HL-60/S4 (cell line): ENCODE measurements around the gene MRTFA.

Experiments
- in situ Hi-C: fragments of 300-500 bp; cut with MboI; formaldehyde crosslinking; loops from 2 replicates; pipeline ENCODE4 v1.14.3; 2022; ENCODE audit warnings: low sequenced_read_pairs

MRTFA gene

DNA sequence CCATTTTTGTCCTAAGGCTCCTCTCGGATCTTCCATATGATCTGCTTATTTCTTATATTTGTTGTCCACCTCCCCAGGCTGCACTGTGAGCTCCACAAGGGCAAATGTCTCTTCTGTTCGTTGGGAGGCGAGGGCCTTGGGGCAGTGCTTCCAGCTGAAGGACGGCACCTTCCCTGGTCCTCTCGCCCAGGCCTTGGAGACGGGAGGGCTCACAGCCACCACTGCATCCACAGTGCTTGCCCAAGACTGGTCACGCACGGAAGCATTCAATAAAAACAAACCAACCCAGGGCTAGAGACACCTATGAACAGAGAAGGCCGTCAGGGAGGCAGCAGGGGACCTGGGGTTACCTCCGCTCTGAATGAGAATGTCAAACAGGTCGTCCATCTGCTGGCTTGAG lies 219.9 kb downstream of the MRTFA start:
- in situ Hi-C loops = no loop called here

DNA sequence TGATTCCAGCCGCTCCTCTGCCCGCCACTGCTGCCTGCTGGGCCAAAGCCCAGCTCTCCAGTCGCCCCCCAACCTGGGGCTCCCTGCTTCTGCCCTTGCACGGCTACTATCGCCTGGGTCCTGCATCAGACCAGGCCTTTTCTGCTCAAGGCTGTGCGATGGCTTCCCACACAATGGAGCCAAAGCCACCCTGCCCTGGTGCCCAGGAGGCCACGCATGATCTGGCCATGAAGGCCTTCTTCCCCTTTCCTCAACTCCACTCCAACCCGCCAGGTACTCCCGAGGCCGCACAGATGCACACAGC lies 220.3 kb downstream of the MRTFA start:
- in situ Hi-C loops = no loop called here

GRCh38 chr22:40415531-40416266 lies 220.8 kb downstream of the MRTFA start:
- in situ Hi-C loops = no loop called here

DNA sequence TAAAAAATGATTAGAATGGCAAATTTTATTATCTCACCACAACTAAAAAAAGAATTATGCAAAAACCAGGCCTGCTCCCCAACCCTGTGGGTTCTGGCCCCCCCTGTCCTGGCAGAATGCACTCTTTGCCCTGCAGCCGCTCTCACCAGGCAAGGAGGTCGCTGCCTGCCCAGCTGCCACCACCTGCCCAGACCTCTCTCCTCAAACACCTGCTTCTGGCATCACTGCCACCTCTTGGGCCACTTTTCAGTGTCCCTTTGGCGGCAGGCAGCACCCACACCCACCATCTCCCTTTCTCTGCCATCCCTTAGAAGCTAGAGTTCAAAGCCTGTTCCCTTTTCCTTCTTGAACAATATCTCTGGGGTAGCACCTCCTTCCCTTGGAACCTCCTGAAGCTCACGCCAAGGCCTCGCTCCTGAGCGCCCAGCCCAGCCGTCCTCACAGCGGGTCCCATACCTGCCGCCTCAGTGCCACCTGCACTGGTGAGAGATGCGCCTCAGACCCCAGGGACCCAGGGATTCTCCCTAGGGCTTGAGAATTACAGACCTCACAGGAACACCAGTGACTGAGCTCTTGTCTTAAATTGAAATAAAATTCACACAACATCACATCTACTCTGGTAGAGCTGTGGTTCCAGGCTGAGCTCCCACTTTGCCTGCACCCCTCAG lies 221.5 kb downstream of the MRTFA start:
- in situ Hi-C loops = no loop called here

- in situ Hi-C loops = no loop called here
Measured at GRCh38 chr22:40414311-40414710, 222.2 kb downstream of the MRTFA start.

GRCh38 chr22:40413873-40414272 lies 222.6 kb downstream of the MRTFA start:
- in situ Hi-C loops = no loop called here

GRCh38 chr22:40412441-40412840 lies 224.1 kb downstream of the MRTFA start:
- in situ Hi-C loops = no loop called here

GRCh38 chr22:40411506-40411861 lies 225.0 kb downstream of the MRTFA start:
- in situ Hi-C loops = no loop called here

DNA sequence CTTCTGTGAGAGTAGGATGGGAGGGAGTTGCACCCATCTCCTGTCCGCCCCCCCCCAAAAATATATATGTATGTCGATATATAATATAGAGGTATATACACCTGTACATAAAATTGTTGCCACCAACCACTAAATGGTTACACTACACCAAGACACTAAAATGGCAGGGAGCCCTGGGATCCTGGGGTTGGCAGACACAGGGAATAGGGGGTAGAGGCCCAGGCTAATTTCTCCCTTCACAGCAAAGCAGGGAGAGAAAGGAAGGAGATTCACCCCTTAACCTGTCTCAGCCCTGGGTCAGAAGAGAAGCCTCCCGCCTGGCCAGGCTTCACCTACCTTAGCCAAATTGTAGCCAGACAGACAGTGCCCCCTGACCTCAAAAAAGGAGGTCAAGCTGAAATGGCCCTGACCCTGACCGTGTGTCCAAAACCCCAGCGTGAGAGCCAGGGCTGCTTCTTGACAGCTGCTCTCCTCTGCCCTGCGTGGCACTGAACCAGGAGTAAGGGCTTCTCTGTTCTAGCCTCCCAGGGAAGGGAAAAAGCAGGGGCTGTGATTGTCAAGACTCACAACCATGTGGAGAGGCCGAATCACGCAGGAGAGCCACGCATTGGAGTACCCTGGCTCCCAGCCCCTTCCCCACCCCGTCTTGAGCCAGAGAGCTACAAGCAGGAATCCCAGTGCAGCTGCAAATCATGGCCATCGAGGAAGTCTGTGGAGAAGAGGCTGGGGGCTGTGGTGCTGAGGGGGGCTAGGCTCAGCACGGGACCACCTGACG lies 225.6 kb downstream of the MRTFA start:
- in situ Hi-C loops = no loop called here

DNA sequence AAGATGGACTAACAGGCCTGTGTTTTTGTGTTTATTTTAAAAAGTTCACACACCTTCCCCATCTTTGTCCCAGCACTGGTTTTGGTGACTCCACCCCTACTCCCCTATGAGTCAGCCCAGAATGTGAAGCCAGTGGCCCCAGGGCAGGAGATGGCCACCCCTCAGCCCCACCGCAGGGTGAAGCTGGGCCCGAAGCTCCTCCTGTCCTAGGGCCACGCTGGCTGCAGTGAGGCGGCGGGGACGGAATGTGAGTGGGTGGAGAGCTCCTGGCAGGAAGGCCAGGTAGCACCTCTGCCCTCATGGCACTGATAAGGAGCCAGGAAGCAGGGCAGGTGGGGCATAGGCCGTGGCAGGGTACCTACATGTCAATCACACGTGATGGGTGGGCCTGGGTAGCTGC lies 226.2 kb downstream of the MRTFA start:
- in situ Hi-C loops = no loop called here

DNA sequence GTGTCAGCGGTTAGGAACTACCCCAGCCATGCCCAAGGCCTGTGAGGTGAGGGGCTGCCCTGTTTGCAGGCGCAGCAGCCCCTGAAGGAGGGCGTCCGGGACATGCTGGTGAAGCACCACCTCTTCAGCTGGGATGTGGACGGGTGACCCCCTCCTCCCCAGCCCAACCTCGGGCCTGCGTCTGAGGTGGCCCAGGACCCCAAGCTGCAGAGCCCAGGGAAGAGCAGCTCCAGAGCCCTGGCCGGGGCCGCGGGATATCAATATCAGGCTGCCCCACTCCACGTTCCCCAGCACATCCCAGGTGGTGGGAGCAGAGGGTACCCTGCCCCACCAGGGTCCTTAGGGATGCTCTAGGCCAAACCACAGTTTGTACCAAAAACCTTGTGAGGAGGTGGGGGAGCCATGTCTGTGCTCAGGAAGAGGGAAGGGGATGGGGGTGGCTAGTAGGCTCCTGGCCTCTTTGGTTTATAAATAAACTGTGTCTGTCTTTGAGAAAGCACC lies 226.9 kb downstream of the MRTFA start:
- in situ Hi-C loops = no loop called here

DNA sequence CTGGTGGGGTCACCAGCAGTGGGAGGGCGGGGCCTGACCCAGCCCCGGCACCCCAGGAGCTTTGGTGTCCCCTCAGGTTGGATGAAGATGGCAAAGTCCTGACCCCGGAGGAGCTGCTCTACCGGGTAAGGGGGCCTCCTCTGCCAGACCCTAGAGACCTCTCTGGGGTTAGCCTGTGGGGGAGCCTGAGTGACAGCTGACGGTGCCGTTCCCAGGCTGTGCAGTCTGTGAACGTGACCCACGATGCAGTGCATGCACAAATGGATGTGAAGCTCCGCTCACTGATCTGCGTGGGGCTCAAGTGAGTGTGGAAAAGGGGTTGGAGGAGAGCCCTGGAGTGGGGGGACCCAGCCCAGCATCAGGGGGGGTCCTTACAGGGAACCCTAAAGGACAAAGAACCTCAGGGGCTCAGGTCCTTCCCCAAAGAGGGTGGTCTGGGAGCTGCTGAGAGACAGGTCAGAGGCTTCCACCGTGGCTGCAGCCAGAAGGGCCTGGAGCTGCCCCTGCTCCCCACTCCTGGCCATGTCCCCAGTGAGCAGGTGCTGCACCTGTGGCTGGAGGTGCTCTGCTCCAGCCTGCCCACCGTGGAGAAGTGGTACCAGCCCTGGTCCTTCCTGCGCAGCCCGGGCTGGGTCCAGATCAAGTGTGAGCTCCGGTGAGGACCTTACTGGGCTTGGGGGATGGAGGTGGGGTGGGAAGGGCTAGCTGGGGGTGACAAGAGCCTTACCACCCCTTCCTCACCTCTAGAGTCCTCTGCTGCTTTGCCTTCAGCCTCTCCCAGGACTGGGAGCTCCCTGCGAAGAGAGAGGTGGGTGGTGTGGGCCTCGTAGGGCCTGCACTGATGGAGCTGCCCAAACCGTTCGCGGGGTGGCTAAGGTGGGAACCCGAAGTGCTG lies 227.6 kb downstream of the MRTFA start:
- in situ Hi-C loops = no loop called here

- in situ Hi-C loops = no loop called here
Measured at GRCh38 chr22:40407831-40408717, 228.4 kb downstream of the MRTFA start.

DNA sequence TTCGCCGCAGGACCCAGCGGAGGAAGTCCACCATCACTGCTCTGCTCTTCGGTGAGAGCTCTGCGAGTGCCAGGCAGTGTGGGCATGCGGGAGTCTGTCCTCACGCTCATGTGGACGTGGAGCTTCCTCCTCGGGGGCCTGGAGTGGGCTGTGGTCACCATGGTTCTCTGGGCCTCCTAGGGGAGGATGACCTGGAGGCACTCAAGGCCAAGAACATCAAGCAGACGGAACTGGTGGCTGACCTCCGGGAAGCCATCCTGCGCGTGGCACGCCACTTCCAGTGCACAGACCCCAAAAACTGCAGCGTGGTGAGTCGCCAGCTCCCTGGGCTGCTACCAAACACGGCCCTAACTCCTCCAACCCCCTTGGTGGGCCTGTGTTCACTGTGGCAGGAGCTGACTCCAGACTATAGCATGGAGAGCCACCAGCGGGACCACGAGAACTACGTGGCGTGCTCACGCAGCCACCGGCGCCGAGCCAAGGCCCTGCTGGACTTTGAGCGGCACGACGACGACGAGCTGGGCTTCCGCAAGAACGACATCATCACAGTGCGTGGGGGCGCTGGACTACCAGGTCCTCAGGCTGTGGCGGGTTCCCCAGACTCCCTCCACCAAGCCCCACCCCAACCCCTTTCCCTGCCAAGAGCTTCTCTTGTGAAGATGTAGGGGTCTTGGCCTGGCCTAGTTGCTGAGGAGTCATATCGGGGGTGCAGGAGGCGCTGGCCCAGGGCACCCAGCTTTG lies 229.3 kb downstream of the MRTFA start:
- in situ Hi-C loops = no loop called here

DNA sequence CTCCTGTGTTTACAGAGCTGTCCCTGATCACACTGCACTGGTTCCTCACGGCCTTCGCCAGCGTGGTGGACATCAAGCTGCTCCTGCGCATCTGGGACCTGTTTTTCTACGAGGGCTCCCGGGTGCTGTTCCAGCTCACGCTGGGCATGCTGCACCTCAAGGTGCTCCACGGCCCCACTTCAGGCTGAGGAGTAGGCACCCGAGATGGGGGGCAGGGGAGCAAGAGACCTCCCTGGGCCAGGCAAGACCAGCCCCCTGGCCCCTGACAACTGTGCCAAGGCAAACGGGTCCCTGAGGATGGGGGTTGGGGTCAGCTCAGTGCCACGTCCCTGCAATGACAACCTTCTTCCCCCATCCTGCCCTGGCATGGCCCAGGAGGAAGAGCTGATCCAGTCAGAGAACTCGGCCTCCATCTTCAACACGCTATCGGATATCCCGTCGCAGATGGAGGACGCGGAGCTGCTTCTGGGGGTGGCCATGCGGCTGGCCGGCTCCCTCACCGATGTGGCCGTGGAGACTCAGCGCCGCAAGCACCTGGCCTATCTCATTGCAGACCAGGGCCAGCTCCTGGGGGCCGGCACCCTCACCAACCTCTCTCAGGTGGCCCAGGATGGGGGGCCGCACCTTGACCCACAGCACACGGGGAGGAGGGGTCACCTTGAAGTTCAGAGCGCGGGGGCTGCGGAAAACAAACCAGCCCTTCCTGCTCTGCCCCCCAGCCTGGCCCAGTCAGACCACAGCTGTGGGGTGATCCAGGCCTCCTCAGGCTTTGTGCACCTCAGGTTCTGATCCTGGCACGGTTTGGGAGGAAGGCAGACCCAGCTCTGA lies 230.2 kb downstream of the MRTFA start:
- in situ Hi-C loops = no loop called here

DNA sequence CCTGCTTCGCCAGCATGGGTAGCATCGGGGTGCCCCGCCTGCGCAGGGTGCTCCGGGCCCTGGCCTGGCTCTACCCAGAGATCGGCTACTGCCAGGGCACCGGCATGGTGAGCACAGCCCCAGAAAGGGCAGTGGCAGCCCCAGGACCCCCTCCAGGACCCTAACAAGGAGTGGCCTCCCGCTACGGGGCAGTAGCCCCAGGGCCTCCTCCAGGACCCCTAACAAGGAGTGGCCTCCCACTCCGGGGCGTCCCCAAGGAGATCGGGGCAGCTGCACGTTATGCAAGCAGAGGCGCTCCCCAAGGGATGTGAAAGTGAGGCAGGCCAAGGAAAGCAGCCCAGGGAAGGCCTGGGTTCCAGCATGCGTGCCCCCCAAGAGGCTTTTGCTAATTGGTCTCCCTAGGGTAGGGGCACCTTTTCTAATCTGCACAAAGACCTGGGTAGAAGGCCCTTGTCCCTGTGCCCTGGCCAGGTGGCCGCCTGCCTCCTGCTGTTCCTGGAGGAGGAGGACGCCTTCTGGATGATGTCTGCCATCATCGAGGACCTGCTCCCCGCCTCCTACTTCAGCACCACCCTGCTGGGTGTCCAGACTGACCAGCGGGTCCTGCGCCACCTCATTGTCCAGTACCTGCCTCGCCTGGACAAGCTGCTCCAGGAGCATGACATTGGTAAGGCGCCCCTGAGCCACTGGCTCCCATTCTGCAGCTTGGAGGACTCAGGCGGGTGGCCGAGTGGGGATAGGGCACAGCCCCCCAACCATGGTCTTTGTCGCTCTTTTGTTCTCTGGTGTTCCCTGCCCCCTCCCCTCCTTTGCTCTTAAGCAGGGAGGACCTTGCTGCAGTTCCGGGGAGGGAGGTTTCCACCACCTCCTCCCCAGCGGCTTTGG lies 231.1 kb downstream of the MRTFA start:
- in situ Hi-C loops = no loop called here
